Activated CD4-positive, alpha-beta T cell treated with anti-CD3 and anti-CD28 coated beads, Interleukin-2, amount 50 U/mL, for 24 hours (primary cell): ENCODE results near the gene CABLES2.

Experiments used
- DNase-seq, 2 donors: peaks; one replicate each; pipeline ENCODE4 v3.0.0-alpha.2; 2020; ENCODE audit warnings: low read depth in 1 of 2, low spot score in 1 of 2

Gene CABLES2

DNA sequence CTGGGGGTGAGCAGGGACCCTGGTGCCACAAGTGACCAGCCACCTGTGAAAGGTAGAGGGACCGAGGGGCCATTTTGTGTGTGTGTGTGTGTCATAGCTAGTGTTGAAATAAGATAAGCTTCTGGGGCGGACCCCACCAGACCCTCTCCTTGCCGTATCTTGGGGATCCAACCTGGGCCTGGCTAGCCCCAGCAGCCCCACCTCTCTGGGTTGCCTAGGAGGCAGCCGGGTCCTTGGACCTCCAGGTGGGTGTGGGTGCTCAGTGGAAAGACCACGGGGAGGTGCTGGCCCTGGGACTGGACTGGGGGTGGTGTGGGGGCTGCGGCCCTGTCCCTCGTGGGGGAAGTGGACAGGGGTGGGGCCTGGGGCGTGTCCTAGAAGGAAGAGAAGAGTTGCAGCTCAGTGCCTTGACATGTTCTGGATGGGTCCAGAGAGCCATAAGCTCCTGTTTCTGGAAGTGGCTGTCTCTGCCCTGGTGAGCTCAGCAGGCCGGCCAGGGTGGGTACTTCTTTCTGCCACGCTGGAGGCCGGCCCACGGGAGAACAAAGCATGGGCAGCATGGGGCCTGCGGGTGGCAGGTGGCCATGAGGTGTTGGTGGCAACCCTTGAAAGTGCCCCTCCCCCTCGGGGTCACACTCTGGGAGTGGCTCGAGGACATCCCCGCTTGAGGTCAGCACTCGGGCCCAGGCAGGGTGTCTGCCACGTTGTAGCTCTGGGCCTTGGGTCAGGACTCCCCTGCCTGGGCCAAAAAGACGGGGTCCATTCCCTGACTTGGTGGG is 11.8 kb upstream of the CABLES2 start:
- no peak for DNase-seq

- no peak for DNase-seq
Measured at GRCh38 chr20:62417981-62418708, 11.1 kb upstream of the CABLES2 start.

DNA sequence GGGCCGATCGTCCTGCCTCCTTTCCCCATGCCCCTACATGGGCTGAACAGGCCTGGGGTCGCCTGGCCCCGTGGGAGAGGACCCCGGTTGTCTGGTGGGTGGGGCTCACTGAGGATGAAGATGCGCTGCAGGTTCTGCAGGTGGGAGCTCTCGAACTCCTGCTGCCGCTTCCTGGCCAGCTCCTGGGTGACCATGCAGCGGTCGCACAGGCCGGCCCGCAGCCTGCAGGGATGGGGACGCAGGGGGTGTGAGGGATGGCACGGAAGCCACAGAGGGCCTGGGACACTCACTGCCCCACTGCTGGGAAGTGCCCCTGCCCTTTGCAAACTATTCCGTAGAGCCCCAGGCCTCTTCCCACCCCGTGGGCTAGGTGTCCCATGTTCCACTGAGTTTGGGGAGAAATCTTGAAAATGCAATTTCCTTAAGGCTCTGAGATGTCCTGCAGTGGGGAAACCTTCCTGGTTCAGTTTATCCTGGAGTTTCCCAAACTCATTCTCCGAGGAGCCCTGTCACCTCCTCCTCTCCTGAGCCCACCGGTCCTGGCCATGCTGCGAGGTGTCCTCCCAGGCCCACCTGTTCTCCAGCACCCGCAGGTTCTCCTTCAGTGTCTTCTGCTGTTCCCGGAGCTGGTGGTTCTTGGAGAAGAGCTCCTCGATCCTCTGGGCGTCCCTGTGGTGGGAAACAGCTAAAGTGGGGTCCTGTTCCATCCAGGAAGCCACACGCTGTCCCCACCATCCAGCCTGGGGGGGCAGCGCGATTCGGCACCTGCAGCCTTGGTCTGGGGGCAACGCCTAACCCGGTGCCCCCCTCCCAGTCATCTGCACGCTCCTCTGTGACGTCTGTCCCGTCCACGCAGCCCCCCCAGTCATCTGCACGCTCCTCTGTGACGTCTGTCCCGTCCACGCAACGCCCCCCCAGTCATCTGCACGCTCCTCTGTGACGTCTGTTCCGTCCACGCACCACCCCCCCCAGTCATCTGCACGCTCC is 9.9 kb upstream of the CABLES2 start:
- DNase-seq: no peak

DNA sequence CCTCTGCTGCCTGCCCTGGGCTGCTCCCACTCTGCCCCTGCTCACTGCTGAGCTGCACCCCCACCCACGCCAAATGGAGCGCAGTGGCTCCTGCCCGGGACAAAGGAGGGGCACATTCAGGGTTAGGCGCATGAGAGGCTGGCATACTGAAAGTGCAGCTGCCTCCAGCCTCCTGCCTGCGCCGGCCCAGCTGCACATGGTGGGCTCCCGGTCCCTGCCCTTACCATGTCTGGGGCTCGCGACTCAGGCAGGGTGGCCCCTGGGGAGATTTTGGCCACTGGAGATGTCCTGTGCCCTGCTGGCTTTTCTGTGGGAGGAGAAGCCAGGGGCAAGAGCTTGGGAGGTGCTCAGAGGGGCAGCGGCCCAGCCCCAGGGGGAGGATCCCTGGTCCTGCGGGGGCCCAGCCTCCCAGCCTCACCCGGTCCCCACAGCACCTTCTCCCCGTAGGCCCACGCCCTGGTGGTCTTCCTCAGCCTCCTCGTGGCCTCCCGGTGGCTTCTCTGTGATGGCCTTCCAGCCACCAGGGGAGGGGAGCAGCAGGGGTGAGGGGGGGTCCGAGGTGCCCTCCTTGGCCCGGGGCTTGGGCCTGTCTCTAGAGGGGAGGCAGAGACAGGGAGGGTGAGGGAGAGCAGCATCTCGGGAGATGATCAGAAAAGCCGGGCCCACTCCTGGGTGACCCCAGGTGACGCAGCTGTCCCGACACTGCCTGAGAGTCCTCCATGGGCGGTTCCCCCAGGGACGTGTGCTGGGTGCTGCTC is 8.4 kb upstream of the CABLES2 start:
- no peak for DNase-seq

DNA sequence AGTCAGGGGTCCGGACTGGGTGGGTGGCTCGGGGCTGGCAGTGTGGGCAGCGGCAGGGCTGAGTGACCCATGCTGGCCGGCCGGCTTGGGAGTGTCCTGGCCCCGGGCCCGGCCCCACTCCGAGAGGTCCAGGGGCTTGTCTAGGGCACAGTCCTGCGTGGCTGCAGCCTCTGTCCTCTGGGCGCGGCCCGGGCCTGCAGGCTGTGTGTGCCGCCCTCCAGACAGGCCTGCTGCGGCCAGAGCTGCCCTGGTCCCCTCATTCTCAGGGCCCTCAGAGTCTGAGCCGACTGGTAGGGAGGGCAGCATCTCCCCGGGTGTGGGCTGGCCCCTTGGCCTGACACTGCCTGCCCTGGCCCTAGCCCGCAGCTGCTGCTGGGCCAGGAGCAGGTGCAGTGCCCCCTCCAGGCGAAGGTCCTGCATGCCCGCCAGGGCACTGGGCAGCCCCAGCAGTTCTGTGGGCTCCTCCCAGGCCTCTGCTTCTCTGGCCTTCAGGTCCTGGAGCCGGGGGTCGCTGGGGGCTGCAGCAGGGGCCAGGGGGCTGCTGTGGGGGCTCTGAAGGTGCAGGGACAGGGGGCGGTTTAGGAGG is 6.9 kb upstream of the CABLES2 start:
- no peak for DNase-seq

- DNase-seq: no peak
Measured at GRCh38 chr20:62413025-62413570, 6.0 kb upstream of the CABLES2 start.

DNA sequence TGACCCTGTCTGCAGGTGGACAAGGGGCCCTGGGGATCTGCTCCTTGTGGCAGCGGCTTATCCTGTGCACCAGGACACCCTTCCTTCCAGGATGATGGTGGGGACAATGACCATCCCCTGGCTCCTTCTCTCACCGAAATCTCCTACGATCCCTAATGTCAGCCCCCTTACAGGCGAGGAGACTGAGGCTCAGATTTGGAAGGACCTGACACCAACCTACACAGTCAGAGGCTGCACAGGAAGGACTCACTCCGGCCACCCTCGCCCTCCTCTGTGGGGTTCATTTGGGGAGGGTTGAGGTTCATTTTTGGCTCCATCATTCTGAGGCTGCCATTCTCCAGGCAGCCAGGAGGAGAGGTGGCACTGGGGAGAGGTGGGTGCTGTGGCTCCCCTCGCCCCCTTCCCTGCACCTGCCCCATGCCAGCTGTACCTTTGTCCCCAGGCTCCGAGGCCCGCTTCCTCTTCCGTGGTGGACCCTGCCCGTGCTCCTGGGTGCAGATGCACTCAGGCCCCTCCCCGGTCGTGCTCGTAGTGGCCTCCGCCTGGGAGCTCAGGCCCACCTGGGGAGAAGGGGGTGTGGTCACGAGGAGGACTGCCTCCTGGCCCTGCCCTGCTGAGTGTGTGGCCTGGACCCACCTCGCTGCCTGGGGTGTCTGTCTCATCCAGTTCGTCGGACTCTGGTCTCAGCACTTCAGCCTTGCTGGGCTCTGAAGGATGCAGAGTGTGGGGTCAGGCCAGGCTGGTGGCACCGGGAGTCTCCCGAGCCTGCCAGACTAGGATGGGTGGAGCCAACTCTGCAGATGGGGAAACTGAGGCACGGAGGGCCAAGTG is 5.3 kb upstream of the CABLES2 start:
- no peak for DNase-seq

DNA sequence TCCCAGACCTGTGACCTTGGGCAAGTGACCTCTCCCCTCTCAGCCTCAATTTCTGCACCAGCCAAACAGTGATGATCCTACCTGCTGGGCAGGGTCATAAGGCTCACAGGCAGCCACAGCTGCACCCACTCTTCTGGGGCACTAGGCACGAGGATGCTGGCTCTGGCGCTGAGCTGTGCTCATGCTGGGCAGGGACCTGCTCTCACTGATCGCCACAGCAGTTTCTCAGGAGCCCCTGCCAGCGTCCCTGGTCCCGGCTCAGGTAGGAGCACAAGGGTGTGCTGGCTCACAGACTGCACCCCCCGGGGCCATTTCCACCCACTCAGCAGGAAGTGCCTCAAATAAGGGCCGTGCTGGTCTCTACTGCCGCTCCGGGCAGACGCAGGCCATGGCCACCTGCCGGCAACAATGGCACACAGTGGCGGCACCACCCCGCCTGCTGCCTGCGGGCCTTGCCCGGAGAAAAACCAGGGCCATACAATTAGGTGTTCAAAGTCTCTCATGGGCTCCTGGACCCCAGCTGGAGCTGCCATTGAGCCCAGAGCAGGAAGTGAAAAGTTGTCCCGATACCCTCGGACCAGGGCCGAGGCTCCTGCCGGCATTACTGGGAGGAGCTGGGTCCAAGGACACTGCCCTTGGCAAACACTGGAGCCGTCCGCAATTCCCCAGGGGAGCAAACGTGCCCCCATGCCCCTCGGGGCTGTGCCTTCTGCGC is 4.6 kb upstream of the CABLES2 start:
- no peak for DNase-seq

GRCh38 chr20:62410746-62411478 is 3.8 kb upstream of the CABLES2 start:
- no peak for DNase-seq

DNA sequence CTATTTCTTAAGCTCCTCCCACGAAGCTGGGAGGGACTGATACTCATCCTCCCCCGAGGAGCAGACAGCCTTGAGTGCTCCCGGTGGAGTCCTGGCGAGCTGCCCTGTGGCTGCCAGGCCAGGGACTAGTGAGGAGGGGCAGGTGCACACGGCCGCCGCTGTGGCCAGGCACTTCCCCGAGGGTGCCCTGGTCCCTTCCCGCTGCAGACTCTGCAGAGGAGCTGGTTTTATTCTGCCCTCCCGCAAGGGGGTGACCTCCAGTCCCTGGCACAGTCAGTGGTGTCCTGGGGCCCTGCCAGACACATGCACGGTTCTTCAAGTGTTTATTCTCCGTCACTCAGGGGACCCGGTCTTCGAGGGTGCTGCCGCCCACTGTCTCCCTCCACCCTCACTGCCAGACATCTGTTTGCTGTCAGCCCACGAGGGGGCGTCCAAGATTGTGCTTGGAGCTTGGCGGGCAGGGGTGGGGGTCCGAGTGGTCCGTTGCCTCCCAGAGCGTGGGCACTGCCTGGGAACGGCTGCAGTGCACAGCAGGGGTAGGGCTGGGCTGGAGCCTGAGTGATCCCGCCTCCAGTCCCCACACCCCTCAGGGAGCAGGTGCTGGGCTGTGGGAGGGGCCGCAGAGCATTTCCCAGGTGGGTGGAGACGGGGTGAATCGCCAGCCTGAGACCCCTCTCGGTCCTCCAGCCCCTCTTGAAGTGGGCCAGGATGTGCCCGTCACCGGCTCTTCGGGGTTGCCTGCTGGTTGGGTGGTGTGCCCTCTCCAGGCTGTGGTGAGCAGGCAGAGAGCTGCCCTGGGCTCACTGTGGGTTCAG is 3.1 kb upstream of the CABLES2 start:
- no peak for DNase-seq

GRCh38 chr20:62409086-62409853 is 2.2 kb upstream of the CABLES2 start:
- DNase-seq: no peak

- DNase-seq: no peak
Measured at GRCh38 chr20:62408640-62409039, 1.6 kb upstream of the CABLES2 start.

- no peak for DNase-seq
Measured at GRCh38 chr20:62408055-62408454, 970 bp upstream of the CABLES2 start.

- DNase-seq: no peak
Measured at GRCh38 chr20:62406635-62407176, 379 bp downstream of the CABLES2 start.

DNA sequence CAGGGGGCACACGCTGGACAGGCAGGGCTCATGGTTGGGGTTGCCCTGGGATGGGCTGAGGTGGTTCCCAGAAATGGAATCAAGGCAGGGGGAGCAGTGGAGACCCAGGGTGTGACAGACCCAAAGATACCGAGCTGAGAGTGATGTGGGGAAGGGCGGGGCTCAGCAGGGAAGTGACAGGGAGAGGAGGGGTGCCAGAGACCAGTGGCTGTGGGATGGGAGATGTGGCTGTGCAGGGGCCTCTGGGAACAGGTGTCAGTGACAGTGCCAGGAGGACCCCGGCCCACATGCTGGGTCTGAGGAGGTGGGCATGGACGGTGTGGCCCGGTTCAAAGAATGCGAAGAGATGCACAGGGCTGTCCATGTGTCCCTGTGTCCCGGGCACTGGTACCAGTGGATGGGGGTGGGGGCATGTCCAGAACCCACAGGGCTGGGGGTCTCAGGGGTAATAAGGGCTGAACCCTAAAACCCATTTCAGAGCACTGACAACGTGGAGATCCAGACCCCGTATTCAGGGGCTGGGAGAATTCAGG is 1.0 kb downstream of the CABLES2 start:
- DNase-seq: no peak
